HepG2 (cell line): ENCODE data around the gene LAMC3.

Experiments
- CTCF ChIP-seq: sonication (generic); formaldehyde crosslinking; IDR thresholded peaks from 2 replicates; pipeline ENCODE4 v1.5.0; 2020; ENCODE audit warnings: mild to moderate bottlenecking, missing genetic modification reagents, moderate library complexity
- SAFB2 ChIP-seq: sonication (generic); formaldehyde crosslinking; IDR thresholded peaks from 2 replicates; pipeline ENCODE4 v1.5.1; 2020; ENCODE audit warnings: missing genetic modification reagents, low read depth, mild to moderate bottlenecking, borderline replicate concordance
- SMARCC2 ChIP-seq: fragments of 450-650 bp; IDR thresholded peaks from 2 replicates; pipeline ENCODE4 v1.6.1; 2017; ENCODE audit warnings: antibody characterized with exemption, mild to moderate bottlenecking
- YY1 ChIP-seq: IDR thresholded peaks from 2 replicates; pipeline ENCODE4 v1.6.1; 2011; ENCODE audit warnings: low read length, low read depth, moderate library complexity, mild to moderate bottlenecking; ENCODE audit not compliant: insufficient read depth, insufficient replicate concordance

- TF ChIP-seq SMARCC2 (no peak), CTCF (CRISPR knock-in tag) (no peak), YY1 (no peak), SAFB2 (CRISPR knock-in tag) (no peak)
Measured at GRCh38 chr9:130993303-130994030, 15.5 kb upstream of the LAMC3 start.
